Glutamatergic neuron (in vitro differentiated cells): ENCODE data around the gene XAF1. TPM values are rescaled to one million over a fixed set of nuclear protein-coding genes. Genes with fewer than 3 reads are reported as not detected.
"Not testable (repeated sequence)": the region's sequence is repeated elsewhere in the genome, so short reads cannot be mapped to it uniquely, and the experiment has no call there.

Experiments used
- DNase-seq: peaks from one replicate; pipeline ENCODE4 v3.0.0; 2022
- H3K27ac Mint-ChIP-seq: one replicate; pipeline ENCODE4 v1.8.0; 2020; ENCODE audit warnings: mild to moderate bottlenecking, mixed read lengths, inconsistent platforms; ENCODE audit not compliant: unreplicated experiment
- H3K27me3 Mint-ChIP-seq: one replicate; pipeline ENCODE4 v1.8.0; 2020; ENCODE audit warnings: mild to moderate bottlenecking, moderate library complexity, mixed read lengths, inconsistent platforms; ENCODE audit not compliant: unreplicated experiment
- H3K36me3 Mint-ChIP-seq: one replicate; pipeline ENCODE4 v1.8.0; 2020; ENCODE audit warnings: mild to moderate bottlenecking, mixed read lengths, inconsistent platforms; ENCODE audit not compliant: unreplicated experiment
- H3K4me1 Mint-ChIP-seq: one replicate; pipeline ENCODE4 v1.8.0; 2020; ENCODE audit warnings: mild to moderate bottlenecking, low read depth, mixed read lengths, inconsistent platforms; ENCODE audit not compliant: unreplicated experiment
- H3K4me3 Mint-ChIP-seq: one replicate; pipeline ENCODE4 v1.8.0; 2020; ENCODE audit warnings: mild to moderate bottlenecking, mixed read lengths, inconsistent platforms; ENCODE audit not compliant: unreplicated experiment
- H3K9me3 Mint-ChIP-seq: one replicate; pipeline ENCODE4 v1.8.0; 2020; ENCODE audit warnings: mild to moderate bottlenecking, moderate library complexity, mixed read lengths, inconsistent platforms; ENCODE audit not compliant: unreplicated experiment
- CTCF ChIP-seq: fragments of 200-600 bp; sonication (generic); IDR thresholded peaks from one replicate; pipeline ENCODE4 v1.5.0; 2021; ENCODE audit not compliant: partially characterized antibody, unreplicated experiment
- total RNA-seq: library from RNA; stranded (reverse); fragmentation: NEBNext Ultra II Directional; extraction: Animal tissue kit (Norgen Biotek cat#: 25700); gene quantifications from one replicate; pipeline ENCODE4 v1.2.1, GENCODE V29; 2021; ENCODE audit not compliant: unreplicated experiment

XAF1 gene
- total RNA-seq, 1 donor from 2014 or later, result not detected

GRCh38 chr17:6800422-6801027 is 44.7 kb downstream of the XAF1 start:
- Mint-ChIP-seq H3K4me1 (no peaks in the 10 kb centered on the region), H3K27ac (no peak overlapping the region), H3K9me3 (no peaks in the 10 kb centered on the region), H3K4me3 (no peak overlapping the region), H3K27me3 (no peaks in the 10 kb centered on the region), H3K36me3 (no peaks in the 10 kb centered on the region)
- no peak for TF ChIP-seq CTCF
- DNase-seq, result no peak

- Mint-ChIP-seq H3K27me3 (peaks cover 2% of the 10 kb centered on the region), H3K4me1 (no peaks in the 10 kb centered on the region), H3K4me3 (no peak overlapping the region), H3K9me3 (peaks cover 1% of the 10 kb centered on the region), H3K36me3 (peaks cover 4% of the 10 kb centered on the region), H3K27ac (no peak overlapping the region)
- no peak for DNase-seq
- TF ChIP-seq CTCF, result no peak
These were observed 55.7 kb downstream of the XAF1 start for GRCh38 chr17:6811510-6811909.

- TF ChIP-seq CTCF, result no peak
- no peak overlapping the region for H3K27ac Mint-ChIP-seq
- H3K4me1 Mint-ChIP-seq, result no peaks in the 10 kb centered on the region
- no peak overlapping the region for H3K4me3 Mint-ChIP-seq
- peaks cover 4% of the 10 kb centered on the region for H3K36me3 Mint-ChIP-seq
- H3K9me3 Mint-ChIP-seq, result peaks cover 2% of the 10 kb centered on the region
- no peak for DNase-seq
- H3K27me3 Mint-ChIP-seq, result peaks cover 2% of the 10 kb centered on the region
These were observed 56.4 kb downstream of the XAF1 start for GRCh38 chr17:6812295-6812694.

- no peak for DNase-seq
- Mint-ChIP-seq H3K27ac (no peak overlapping the region), H3K4me3 (no peak overlapping the region), H3K27me3 (peaks cover 2% of the 10 kb centered on the region), H3K4me1 (no peaks in the 10 kb centered on the region), H3K9me3 (peaks cover 1% of the 10 kb centered on the region), H3K36me3 (no peaks in the 10 kb centered on the region)
- TF ChIP-seq CTCF, result no peak
These were observed 59.9 kb downstream of the XAF1 start for GRCh38 chr17:6815775-6816174.

GRCh38 chr17:6816368-6816767 is 60.5 kb downstream of the XAF1 start:
- H3K4me1 Mint-ChIP-seq, H3K36me3 Mint-ChIP-seq, H3K27me3 Mint-ChIP-seq, H3K9me3 Mint-ChIP-seq, H3K4me3 Mint-ChIP-seq, DNase-seq, H3K27ac Mint-ChIP-seq: not testable (repeated sequence)
